A673 (cell line): Measurements from ENCODE around the gene APMAP. TPM values are rescaled to one million over a fixed set of nuclear protein-coding genes. Genes with fewer than 3 reads are reported as not detected.

Experiments
- BruUV-seq: library from RNA; stranded (reverse); fragments of 400-500 nt; replicated peaks from 2 replicates; lab custom pipeline; 2021; lab: Mats Ljungman, UMichigan
- CTCF ChIA-PET: fragments of 300-600 bp; sonication (Branson Sonifier 250); formaldehyde crosslinking; loops from one replicate; lab custom pipeline; 2022; ENCODE audit warnings: antibody characterized with exemption; lab: Charles Lee
- POLR2A ChIA-PET: fragments of 300-600 bp; sonication (Branson Sonifier 250); formaldehyde crosslinking; loops from one replicate; lab custom pipeline; 2022; ENCODE audit warnings: antibody characterized with exemption; ENCODE audit not compliant: low non-redundant PET; lab: Charles Lee
- DNase-seq: peaks from one replicate; pipeline ENCODE4 v3.0.0-alpha.2; 2015; ENCODE audit warnings: low spot score
- H3K27ac ChIP-seq: fragments of 200-600 bp; sonication (generic); 2 replicates; pipeline ENCODE4 v1.5.1; 2016; ENCODE audit warnings: mixed run types, low read depth, mild to moderate bottlenecking, mixed read lengths, antibody characterized with exemption, low read length; ENCODE audit not compliant: poor library complexity, severe bottlenecking
- H3K27me3 ChIP-seq: fragments of 200-600 bp; sonication (generic); replicated peaks from 2 replicates; pipeline ENCODE4 v1.6.1; 2017; ENCODE audit warnings: mixed run types, low read depth, mild to moderate bottlenecking, mixed read lengths, antibody characterized with exemption, low read length; ENCODE audit not compliant: insufficient read depth, poor library complexity
- H3K36me3 ChIP-seq: fragments of 200-600 bp; sonication (generic); 2 replicates; pipeline ENCODE4 v1.6.1; 2016; ENCODE audit warnings: mixed run types, mild to moderate bottlenecking, mixed read lengths, antibody characterized with exemption, low read length; ENCODE audit not compliant: insufficient read depth, poor library complexity, severe bottlenecking
- H3K4me1 ChIP-seq: fragments of 200-600 bp; sonication (generic); 2 replicates; pipeline ENCODE4 v1.6.1; 2017; ENCODE audit warnings: mixed run types, mild to moderate bottlenecking, mixed read lengths, antibody characterized with exemption, low read length; ENCODE audit not compliant: insufficient read depth, poor library complexity, severe bottlenecking
- H3K4me3 ChIP-seq: fragments of 200-600 bp; sonication (generic); 2 replicates; pipeline ENCODE4 v1.5.1; 2016; ENCODE audit warnings: low read depth, mixed run types, mild to moderate bottlenecking, mixed read lengths, low read length; ENCODE audit not compliant: poor library complexity, severe bottlenecking
- H3K9me3 ChIP-seq: fragments of 200-600 bp; sonication (generic); 2 replicates; pipeline ENCODE4 v1.6.1; 2016; ENCODE audit warnings: mixed run types, low read depth, mild to moderate bottlenecking, mixed read lengths, antibody characterized with exemption, low read length; ENCODE audit not compliant: poor library complexity, severe bottlenecking
- CTCF ChIP-seq: fragments of 300-800, 200-600 bp; sonication (generic); conservative IDR thresholded peaks from 2 replicates; pipeline ENCODE4 v1.5.1; 2017; ENCODE audit warnings: low read depth, mild to moderate bottlenecking, antibody characterized with exemption, low read length, moderate library complexity, mixed read lengths
- EZH2 ChIP-seq: fragments of 200-600 bp; sonication (generic); IDR thresholded peaks from 2 replicates; pipeline ENCODE4 v1.6.1; 2017; ENCODE audit warnings: borderline replicate concordance, low read depth, mild to moderate bottlenecking, mixed read lengths, antibody characterized with exemption, low read length; ENCODE audit not compliant: poor library complexity, severe bottlenecking
- intact Hi-C: fragments of 100-400 bp; cut with micrococcal nuclease; formaldehyde crosslinking; loops from one replicate; pipeline ENCODE4 v1.10.0; 2022; ENCODE audit not compliant: unreplicated experiment
- total RNA-seq: library from RNA; stranded (reverse); gene quantifications from 2 replicates; pipeline ENCODE4 v1.2.3, GENCODE V29; 2021

Gene APMAP
- total RNA-seq, 1 experiment from 2014 or later: 70.3 TPM

- H3K9me3 ChIP-seq: no peaks in the 10 kb centered on the region
- intact Hi-C loops: no loop called here
These were observed 4.4 kb downstream of the APMAP start for GRCh38 chr20:24987873-24988835.

GRCh38 chr20:24987244-24987643 is 5.3 kb downstream of the APMAP start:
- no peak for DNase-seq
- intact Hi-C loops: no loop called here
- H3K4me3 ChIP-seq: no peak overlapping the region
- TF ChIP-seq CTCF (no peak), EZH2 (no peak)
- POLR2A ChIA-PET: no interaction called here
- H3K9me3 ChIP-seq: no peaks in the 10 kb centered on the region
- CTCF ChIA-PET: no interaction called here
- peaks cover 6% of the 10 kb centered on the region for H3K36me3 ChIP-seq
- BruUV-seq: no TSS peak
- peaks cover 9% of the 10 kb centered on the region for H3K4me1 ChIP-seq
- no peaks in the 10 kb centered on the region for H3K27me3 ChIP-seq
- no peak overlapping the region for H3K27ac ChIP-seq

More at GRCh38 chr20:24987873-24988835, 4.4 kb downstream of the APMAP start:
- TF ChIP-seq CTCF: no peak
- TF ChIP-seq EZH2: no peak
- POLR2A ChIA-PET: no interaction called here
- no peak overlapping the region for H3K27ac ChIP-seq
- no peak overlapping the region for H3K4me3 ChIP-seq
- peaks cover 4% of the 10 kb centered on the region for H3K36me3 ChIP-seq
- no TSS peak for BruUV-seq
- H3K4me1 ChIP-seq: peaks cover 13% of the 10 kb centered on the region
- H3K27me3 ChIP-seq: no peaks in the 10 kb centered on the region
- DNase-seq: no peak
- CTCF ChIA-PET: no interaction called here

GRCh38 chr20:24986436-24987015 is 6.0 kb downstream of the APMAP start:
- no peak for DNase-seq
- BruUV-seq: no TSS peak
- H3K27me3 ChIP-seq: no peaks in the 10 kb centered on the region
- peaks cover 12% of the 10 kb centered on the region for H3K36me3 ChIP-seq
- H3K4me1 ChIP-seq: peaks cover 8% of the 10 kb centered on the region
- H3K9me3 ChIP-seq: no peaks in the 10 kb centered on the region
- POLR2A ChIA-PET: no interaction called here
- CTCF ChIA-PET: no interaction called here
- TF ChIP-seq CTCF (no peak), EZH2 (no peak)
- no peak overlapping the region for H3K27ac ChIP-seq
- intact Hi-C loops: no loop called here
- no peak overlapping the region for H3K4me3 ChIP-seq
